ENCODE measurements around the gene PPFIA2. TPM values are rescaled to one million over a fixed set of nuclear protein-coding genes. Genes with fewer than 3 reads are reported as not detected.

PPFIA2 gene
- total RNA-seq, 3 donors from 2014 or later = not detected

DNA sequence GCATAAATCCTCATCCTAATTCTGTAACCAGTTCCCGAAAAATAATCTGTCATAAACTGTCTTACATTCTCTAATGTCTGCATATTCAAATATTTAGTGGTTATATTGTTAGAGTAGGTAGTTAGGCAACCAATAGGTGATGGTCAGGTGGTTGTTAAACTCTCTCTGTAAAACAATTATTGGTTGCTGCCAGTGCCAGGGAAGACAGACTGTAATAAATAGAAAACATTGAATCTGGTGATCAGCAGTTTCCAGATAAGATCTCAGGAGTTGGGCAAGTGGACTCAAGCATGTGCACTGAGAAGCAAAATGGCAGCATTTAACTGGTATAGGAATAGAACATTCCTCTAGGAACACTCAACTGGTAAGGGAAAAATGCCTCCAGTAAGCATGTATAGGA, 355.8 kb downstream of the PPFIA2 start:
- H3K4me3 Mint-ChIP-seq = no peak overlapping the region
- peaks cover 18% of the 10 kb centered on the region for H3K9me3 Mint-ChIP-seq
- H3K4me1 Mint-ChIP-seq (ENCODE audit: low read depth) = no peaks in the 10 kb centered on the region
- no peak for DNase-seq
- ATAC-seq = no peak
- H3K27me3 Mint-ChIP-seq (ENCODE audit: low read depth) = no peaks in the 10 kb centered on the region
- no peaks in the 10 kb centered on the region for H3K36me3 Mint-ChIP-seq (ENCODE audit: insufficient read depth)

DNA sequence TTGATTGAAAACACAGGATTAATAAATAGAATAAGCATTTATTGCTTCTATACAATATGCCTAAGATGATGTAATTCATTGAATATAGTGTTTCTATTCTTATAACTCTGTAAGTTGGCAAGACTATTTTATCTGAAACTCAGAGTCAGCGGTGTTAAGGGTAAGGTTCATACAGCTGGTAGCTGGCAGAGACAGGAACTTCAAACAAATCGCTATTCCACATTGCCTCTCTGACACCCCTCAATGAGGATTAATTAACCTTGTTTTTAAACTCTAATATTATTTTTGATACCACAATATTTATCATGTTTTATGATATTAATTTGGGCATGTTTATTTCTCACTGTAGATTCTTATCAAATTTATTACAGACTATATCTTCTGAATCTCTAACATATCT, 357.9 kb downstream of the PPFIA2 start:
- Mint-ChIP-seq H3K4me3 (no peak overlapping the region), H3K9me3 (peaks cover 16% of the 10 kb centered on the region), H3K27me3 (ENCODE audit: low read depth) (no peaks in the 10 kb centered on the region), H3K4me1 (ENCODE audit: low read depth) (no peaks in the 10 kb centered on the region), H3K36me3 (ENCODE audit: insufficient read depth) (no peaks in the 10 kb centered on the region)
- DNase-seq (no peak), ATAC-seq (no peak)

DNA sequence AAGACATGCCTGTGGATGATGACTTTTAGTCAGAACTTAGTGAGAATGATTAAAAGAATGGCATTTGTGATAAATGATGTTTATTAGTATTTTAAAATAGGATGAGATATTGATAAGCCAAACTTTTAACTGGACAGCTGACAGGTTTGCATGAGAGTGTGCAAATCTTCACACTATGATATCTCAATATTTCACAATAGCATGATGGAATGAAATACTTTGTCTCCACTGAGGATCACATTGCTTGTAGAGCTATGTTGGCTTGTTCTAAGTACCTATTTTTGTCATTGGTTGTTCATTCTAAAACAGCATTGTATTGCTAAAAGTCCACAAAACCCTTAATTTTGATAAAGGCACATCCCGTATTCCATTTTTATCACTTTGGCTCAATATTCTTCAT, 359.1 kb downstream of the PPFIA2 start:
- no peaks in the 10 kb centered on the region for H3K36me3 Mint-ChIP-seq (ENCODE audit: insufficient read depth)
- H3K4me3 Mint-ChIP-seq = no peak overlapping the region
- H3K4me1 Mint-ChIP-seq (ENCODE audit: low read depth) = no peaks in the 10 kb centered on the region
- DNase-seq (no peak), ATAC-seq (no peak)
- H3K9me3 Mint-ChIP-seq = peaks cover 18% of the 10 kb centered on the region
- no peaks in the 10 kb centered on the region for H3K27me3 Mint-ChIP-seq (ENCODE audit: low read depth)

DNA sequence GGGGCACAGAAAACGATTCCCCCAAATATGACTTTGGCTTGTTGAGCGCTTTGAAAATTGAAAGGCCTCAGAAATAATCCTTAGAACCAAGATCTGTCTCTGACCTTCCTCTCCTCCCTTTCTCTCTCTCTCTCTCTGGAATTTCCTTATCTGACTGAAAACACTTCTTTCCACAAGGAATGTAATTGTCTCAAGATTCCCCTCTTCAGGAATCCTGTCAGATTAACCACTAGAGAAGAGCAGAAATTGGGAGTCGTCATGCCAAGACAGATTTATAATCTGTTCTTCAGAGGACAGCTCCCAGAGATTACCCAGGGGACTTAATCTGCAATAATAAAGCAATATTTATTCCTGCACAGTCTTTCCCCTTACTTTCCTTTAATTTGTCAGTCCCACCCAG, 363.7 kb downstream of the PPFIA2 start:
- no peaks in the 10 kb centered on the region for H3K36me3 Mint-ChIP-seq (ENCODE audit: insufficient read depth)
- DNase-seq = no peak
- H3K9me3 Mint-ChIP-seq = peaks cover 8% of the 10 kb centered on the region
- H3K4me3 Mint-ChIP-seq = no peak overlapping the region
- no peak for ATAC-seq
- H3K27me3 Mint-ChIP-seq (ENCODE audit: low read depth) = no peaks in the 10 kb centered on the region
- no peaks in the 10 kb centered on the region for H3K4me1 Mint-ChIP-seq (ENCODE audit: low read depth)

DNA sequence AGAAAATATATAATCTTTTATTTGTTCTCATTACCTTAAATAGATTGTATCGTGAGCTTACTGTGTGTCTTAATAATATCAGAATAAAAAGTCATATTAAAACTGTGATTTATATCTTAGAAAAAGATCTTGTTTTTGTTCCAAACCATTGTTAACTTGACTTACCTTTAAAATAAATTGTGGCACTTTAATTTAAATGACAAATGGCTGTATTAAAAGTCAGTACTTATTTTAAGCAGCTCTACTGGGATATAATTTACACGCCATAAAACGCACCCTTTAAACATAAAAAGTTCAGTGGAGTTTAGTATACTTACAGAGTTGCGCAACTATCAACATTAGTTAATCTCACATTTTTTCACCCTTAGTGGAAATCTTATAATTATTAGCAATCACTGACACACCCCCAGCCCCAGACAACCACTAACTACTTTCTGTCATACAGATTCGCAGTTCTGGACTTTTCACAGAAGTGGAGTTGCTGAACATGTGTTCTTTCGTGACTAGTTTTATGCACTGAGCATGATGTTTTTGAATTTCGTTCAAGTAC, 369.5 kb downstream of the PPFIA2 start:
- DNase-seq (no peak), ATAC-seq (no peak)
- no peak overlapping the region for H3K4me3 Mint-ChIP-seq
- no peaks in the 10 kb centered on the region for H3K27me3 Mint-ChIP-seq (ENCODE audit: low read depth)
- H3K36me3 Mint-ChIP-seq (ENCODE audit: insufficient read depth) = no peaks in the 10 kb centered on the region
- peaks cover 6% of the 10 kb centered on the region for H3K9me3 Mint-ChIP-seq
- no peaks in the 10 kb centered on the region for H3K4me1 Mint-ChIP-seq (ENCODE audit: low read depth)

DNA sequence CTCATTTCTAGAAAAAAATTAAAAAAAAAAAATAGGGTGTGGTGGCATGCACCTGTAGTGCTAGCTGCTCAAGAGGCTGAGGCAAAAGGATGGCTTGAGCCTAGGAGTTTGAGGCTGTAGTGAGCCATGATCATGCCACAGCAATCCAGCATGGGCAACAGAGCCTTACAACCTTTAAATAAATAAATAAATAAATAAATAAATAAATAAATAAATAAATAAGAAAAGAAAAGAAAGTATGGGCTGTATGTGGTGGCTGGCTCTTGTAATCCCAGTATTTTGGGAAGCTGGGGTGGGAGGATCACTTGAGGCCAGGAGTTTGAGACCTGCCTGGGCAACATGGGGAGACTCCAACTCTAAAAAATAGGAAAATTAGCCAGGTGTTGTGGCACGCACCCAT, 373.0 kb downstream of the PPFIA2 start:
- Mint-ChIP-seq H3K4me1 (ENCODE audit: low read depth) (no peaks in the 10 kb centered on the region), H3K9me3 (peaks cover 6% of the 10 kb centered on the region), H3K27me3 (ENCODE audit: low read depth) (no peaks in the 10 kb centered on the region), H3K36me3 (ENCODE audit: insufficient read depth) (no peaks in the 10 kb centered on the region), H3K4me3 (no peak overlapping the region)
- DNase-seq (no peak), ATAC-seq (no peak)

DNA sequence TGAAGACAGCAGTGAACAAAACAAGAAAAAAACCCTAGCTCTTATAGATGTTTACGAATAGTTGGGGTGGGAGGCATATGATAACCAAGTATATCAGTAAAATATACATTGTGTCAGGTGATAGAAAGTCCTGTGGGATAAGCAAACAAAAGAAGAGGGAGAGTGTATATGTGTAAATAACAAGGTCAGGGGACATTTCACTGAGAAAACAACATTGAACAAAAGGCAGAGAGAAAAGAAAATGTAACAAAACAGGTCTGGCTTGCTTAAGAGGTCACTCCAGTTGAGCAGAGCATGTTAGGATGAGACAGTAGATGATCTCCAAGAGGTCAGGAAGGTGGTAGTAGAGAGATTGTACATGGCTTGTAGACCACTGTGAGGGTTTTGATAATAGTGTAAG, 377.2 kb downstream of the PPFIA2 start:
- H3K9me3 Mint-ChIP-seq = peaks cover 1% of the 10 kb centered on the region
- no peak for DNase-seq
- no peak for ATAC-seq
- no peaks in the 10 kb centered on the region for H3K4me1 Mint-ChIP-seq (ENCODE audit: low read depth)
- H3K36me3 Mint-ChIP-seq (ENCODE audit: insufficient read depth) = no peaks in the 10 kb centered on the region
- no peak overlapping the region for H3K4me3 Mint-ChIP-seq
- H3K27me3 Mint-ChIP-seq (ENCODE audit: low read depth) = no peaks in the 10 kb centered on the region

DNA sequence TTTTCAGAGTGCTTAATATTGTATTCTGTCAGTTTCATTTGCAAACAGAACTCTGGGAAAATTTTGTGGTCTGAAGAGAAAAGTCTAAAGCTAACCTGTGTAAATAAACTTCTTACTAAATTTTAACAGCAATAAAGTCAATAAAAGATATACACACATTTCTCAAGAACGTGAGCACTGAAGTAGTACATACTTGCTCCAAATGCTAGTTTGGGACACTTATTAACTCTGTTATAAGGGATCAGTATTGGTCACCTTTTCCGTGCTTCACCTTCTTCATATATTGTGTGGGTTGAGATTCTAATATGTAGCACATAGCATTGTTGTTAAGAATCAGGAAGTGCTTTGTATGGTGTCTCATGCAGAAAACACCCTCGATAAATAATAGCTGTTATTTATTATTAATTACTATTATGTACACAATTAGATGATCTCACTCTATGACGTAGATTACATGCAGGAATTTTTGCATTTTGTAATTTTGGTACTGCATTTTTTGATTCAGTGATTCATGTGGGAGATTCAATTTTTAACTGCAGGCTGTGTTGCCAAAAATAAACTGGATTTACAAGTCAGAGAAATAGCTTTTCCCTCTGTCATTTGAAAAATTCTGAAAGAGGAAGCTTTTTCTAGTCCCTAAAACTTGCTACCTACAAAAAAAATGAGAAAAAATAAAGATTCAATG, 380.4 kb downstream of the PPFIA2 start:
- H3K27me3 Mint-ChIP-seq (ENCODE audit: low read depth) = no peaks in the 10 kb centered on the region

DNA sequence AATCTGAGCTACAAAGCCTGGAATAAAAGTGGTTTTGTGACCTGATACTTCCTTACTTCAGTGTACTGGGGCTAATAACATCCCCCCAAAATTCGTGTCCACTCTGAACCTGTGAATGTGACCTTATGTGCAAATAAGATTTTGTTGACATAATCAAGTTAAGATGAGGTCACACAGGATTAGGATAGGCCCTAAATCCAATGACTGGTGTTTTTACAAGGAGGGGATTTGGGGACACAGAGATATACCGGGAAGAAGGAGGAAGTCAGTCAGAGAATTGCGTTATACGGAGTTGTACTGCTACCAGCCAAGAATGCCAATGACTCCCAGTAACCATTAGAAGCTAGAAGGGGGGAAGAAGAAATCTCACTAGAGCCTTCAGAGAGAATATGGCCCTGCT, 381.4 kb downstream of the PPFIA2 start:
- DNase-seq (no peak), ATAC-seq (no peak)
- no peaks in the 10 kb centered on the region for H3K36me3 Mint-ChIP-seq (ENCODE audit: insufficient read depth)

More for the DNA sequence above, 380.4 kb downstream of the PPFIA2 start:
- H3K9me3 Mint-ChIP-seq = peaks cover 4% of the 10 kb centered on the region
- no peaks in the 10 kb centered on the region for H3K36me3 Mint-ChIP-seq (ENCODE audit: insufficient read depth)
- no peak for ATAC-seq
- no peaks in the 10 kb centered on the region for H3K4me1 Mint-ChIP-seq (ENCODE audit: low read depth)
- DNase-seq = no peak
- no peak overlapping the region for H3K4me3 Mint-ChIP-seq

DNA sequence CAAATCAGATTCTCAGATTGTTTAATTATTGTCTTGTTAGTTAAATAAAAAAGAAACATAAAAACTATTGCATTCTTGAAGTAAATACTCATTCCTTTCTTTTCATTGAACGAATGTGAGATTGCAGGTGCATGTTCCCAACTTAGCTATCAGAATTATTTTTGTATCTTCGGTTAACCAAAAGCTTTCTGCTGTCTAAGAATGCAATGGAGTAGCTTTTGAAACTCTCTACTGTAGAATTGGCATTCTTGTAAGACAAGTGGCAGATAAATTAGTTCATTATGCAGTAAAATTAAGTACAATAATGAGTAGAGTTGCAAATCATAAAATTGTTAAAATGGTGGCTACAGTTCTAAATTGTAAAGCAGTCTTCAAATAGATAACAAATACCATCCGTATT, 383.2 kb downstream of the PPFIA2 start:
- H3K27me3 Mint-ChIP-seq (ENCODE audit: low read depth) = no peaks in the 10 kb centered on the region
- H3K4me3 Mint-ChIP-seq = no peak overlapping the region
- peaks cover 4% of the 10 kb centered on the region for H3K9me3 Mint-ChIP-seq
- ATAC-seq = no peak
- no peaks in the 10 kb centered on the region for H3K36me3 Mint-ChIP-seq (ENCODE audit: insufficient read depth)
- no peak for DNase-seq
- no peaks in the 10 kb centered on the region for H3K4me1 Mint-ChIP-seq (ENCODE audit: low read depth)

More for the DNA sequence above, 381.4 kb downstream of the PPFIA2 start:
- Mint-ChIP-seq H3K4me3 (no peak overlapping the region), H3K4me1 (ENCODE audit: low read depth) (no peaks in the 10 kb centered on the region), H3K27me3 (ENCODE audit: low read depth) (no peaks in the 10 kb centered on the region), H3K9me3 (peaks cover 4% of the 10 kb centered on the region)

DNA sequence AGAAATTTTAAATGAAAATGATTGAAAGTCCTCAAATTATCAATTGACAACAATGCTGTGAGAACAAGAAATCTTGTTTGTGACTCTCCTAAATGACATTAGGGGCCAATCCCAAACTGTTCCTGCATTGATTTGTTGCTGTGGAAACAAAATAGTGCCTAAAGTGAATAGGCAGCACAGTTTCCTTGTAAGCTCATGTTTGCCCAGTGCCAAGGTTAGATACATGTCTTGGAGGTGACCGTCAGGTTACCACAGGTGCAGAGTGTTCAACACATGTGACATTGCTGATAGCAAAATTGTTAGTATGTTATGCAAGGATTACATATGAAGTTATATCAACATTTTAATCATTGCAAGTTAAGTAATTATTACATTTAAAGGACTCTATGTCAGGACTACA, 388.7 kb downstream of the PPFIA2 start:
- DNase-seq (no peak), ATAC-seq (no peak)
- no peaks in the 10 kb centered on the region for H3K36me3 Mint-ChIP-seq (ENCODE audit: insufficient read depth)
- H3K9me3 Mint-ChIP-seq = peaks cover 4% of the 10 kb centered on the region
- no peak overlapping the region for H3K4me3 Mint-ChIP-seq
- H3K4me1 Mint-ChIP-seq (ENCODE audit: low read depth) = no peaks in the 10 kb centered on the region
- no peaks in the 10 kb centered on the region for H3K27me3 Mint-ChIP-seq (ENCODE audit: low read depth)

DNA sequence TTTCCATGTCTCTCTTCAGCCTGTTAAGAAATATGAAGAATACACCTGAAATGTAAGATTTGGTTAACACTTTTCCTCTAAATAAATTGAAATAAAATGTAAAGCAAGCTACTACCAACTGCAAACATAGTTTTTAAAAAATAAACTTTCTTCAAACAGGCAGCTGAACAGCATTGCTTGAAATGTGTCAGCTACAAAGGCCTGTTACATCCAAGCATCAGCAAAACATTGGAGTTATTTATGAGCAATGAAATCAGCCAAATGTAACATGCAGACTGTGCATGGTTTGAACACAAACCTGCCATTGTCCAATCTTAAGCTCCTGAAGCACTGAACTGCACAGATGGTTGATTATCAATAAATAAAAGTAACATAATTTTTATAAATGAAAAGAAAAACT, 390.0 kb downstream of the PPFIA2 start:
- Mint-ChIP-seq H3K4me1 (ENCODE audit: low read depth) (no peaks in the 10 kb centered on the region), H3K9me3 (no peaks in the 10 kb centered on the region), H3K36me3 (ENCODE audit: insufficient read depth) (no peaks in the 10 kb centered on the region), H3K4me3 (no peak overlapping the region), H3K27me3 (ENCODE audit: low read depth) (no peaks in the 10 kb centered on the region)
- no peak for ATAC-seq
- DNase-seq = no peak

DNA sequence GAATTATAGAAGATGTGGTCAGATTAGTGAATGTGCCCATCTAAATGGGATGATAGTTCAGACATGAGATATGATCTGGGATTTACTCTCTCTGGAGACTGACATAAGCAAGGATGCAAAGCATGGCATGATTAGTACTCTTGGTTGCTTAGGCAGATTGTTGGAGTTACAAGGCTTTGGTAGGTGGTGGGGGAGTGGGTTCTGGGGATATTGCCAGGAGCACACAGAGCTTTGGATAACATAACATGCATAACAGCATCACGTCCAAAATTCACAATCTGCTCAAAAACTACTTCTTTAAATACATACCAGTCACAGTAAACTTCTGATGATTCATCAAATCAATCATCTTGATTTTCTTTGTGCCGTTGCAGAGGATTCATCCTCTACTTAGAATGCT, 393.9 kb downstream of the PPFIA2 start:
- Mint-ChIP-seq H3K4me3 (no peak overlapping the region), H3K9me3 (no peaks in the 10 kb centered on the region), H3K36me3 (ENCODE audit: insufficient read depth) (no peaks in the 10 kb centered on the region), H3K4me1 (ENCODE audit: low read depth) (no peaks in the 10 kb centered on the region), H3K27me3 (ENCODE audit: low read depth) (no peaks in the 10 kb centered on the region)
- ATAC-seq (no peak), DNase-seq (no peak)

DNA sequence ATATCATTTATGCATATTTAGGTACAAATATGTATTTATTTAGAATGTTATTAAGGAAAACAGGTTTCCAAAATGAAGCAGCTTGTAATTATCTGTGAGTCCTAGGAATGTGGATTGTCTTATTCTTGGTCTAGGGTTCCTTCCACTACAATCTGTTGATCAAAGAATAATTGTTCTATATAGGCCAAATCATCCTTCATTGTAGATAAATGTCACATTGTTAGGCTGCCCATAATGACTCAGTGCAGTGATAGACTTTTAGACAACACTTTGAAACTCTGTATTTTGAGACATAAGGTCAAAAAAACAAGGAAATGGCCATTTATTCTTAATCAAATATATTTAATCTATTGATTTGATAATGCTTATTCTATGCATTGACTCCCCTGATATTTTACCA, 398.2 kb downstream of the PPFIA2 start:
- Mint-ChIP-seq H3K4me3 (no peak overlapping the region), H3K36me3 (ENCODE audit: insufficient read depth) (no peaks in the 10 kb centered on the region), H3K9me3 (no peaks in the 10 kb centered on the region), H3K27me3 (ENCODE audit: low read depth) (no peaks in the 10 kb centered on the region), H3K4me1 (ENCODE audit: low read depth) (no peaks in the 10 kb centered on the region)
- no peak for ATAC-seq
- no peak for DNase-seq

DNA sequence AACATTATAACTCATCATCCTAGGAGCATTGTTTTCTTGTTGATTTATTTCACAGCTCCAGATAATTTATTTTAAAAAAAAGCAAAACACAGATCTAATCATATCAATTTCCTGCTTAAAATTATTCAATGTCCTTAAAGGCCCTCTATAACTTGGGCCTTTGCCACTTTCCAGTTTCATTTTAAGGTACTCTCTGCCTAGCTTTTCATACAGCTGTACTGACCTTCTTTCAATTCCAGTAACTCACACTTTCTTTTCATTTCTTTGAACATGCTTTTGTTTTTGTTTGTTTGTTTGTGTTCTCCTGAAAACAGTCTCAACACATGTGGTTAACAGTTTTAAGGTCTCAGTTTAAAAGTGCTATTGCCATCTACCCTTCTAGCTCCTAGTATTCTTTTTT, 399.4 kb downstream of the PPFIA2 start:
- ATAC-seq (no peak), DNase-seq (no peak)
- Mint-ChIP-seq H3K4me3 (no peak overlapping the region), H3K4me1 (ENCODE audit: low read depth) (no peaks in the 10 kb centered on the region), H3K36me3 (ENCODE audit: insufficient read depth) (no peaks in the 10 kb centered on the region), H3K27me3 (ENCODE audit: low read depth) (no peaks in the 10 kb centered on the region), H3K9me3 (no peaks in the 10 kb centered on the region)
